GM19395 (cell line): ENCODE results near the gene NLGN3.

Experiments used
- ATAC-seq: cut with Tn5 transposase; IDR thresholded peaks from one replicate; pipeline ENCODE4 v1.9.1; 2021; ENCODE audit warnings: mild to moderate bottlenecking, moderate library complexity; ENCODE audit not compliant: unreplicated experiment

Gene NLGN3

DNA sequence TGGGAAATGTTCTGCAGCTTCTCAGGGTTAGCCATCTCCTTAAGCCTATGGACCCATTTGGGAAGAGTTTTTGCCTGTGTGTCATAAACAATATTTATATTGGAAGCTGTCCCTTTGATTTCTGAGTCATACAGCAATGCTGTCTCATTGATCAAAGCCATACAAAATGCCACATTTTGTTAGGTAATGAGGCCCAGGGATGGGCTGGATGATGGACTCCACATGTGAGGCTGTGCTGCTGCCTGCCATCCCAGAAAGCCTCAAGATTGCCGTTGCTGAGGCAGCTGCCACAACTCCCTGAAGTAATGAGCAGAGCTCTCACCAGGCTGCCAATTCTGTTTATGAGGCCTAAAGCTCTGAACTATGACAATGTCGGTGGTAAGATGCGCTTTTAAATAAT, 66.2 kb downstream of the NLGN3 start:
- no peak for ATAC-seq

DNA sequence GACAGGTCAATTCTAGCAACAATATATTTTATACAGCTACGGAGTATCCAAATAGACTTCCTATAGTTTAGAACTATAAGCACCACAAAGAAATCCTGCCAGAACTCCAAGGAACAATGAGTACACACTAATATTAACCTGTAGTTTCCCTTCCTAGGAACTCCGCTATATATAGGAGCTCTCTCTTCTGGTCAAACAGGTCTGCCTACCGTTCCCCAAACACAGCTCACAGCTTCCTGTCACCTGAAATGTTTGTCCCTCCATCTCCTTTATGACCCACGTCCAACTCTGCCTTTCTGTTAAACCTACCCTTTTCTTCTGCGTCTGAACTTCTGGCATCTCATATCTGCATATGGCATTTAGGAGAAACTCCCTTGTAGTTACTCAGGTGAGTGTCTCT, 67.9 kb downstream of the NLGN3 start:
- ATAC-seq, result no peak

DNA sequence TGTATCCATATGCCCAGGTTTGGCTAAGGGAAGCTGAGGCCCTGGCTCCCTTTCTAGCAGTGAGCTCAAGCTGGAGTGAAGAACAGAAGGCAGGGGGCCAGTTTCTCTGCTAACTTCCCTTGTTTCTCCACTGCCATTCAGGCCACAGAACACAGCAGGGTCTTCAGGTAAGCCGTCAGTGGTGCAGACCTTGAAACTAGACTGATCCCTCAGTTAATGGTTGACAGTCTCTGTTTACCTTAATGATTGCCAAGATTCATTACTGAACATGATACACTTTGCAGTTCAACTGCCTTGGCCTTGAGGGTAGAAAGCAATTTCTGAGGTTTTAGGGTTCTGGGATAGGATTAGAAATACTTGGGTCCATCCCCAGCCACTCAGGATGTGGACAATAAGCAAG, 69.5 kb downstream of the NLGN3 start:
- no peak for ATAC-seq

DNA sequence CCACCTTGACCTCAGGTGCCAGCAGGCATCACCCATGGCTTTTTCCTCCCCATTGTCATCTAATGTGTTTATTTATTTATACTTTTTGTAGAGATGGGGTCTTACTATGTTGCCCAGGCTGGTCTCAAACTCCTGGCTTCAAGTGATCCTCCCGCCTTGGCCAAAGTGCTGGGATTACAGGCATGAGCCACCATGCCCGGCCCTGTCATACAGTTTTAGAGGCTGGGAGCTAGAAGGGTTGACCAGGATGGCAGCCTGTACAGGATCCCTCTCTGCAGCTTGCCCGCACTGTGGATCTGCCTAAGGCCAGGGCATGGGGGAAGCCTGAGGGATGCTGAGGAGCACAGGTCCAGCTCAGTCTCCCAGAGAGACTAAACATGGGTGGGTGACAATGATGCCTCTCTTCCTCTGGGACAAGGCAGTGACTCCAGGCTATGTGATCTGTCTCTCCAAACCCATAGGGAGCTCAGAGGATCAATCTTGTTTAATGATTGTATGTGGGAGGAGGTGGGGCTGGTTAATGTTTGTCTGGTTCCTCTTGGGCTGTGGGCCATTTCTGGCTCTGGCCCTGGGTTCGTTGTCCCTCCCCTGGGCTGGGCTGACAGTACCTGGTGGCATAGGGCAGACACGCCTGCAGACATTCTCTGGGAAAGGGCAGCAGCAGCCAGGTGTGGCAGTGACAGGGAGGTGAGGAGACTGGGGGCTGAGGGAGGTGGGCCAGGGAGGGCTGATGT, 70.1 kb downstream of the NLGN3 start:
- ATAC-seq, result no peak

DNA sequence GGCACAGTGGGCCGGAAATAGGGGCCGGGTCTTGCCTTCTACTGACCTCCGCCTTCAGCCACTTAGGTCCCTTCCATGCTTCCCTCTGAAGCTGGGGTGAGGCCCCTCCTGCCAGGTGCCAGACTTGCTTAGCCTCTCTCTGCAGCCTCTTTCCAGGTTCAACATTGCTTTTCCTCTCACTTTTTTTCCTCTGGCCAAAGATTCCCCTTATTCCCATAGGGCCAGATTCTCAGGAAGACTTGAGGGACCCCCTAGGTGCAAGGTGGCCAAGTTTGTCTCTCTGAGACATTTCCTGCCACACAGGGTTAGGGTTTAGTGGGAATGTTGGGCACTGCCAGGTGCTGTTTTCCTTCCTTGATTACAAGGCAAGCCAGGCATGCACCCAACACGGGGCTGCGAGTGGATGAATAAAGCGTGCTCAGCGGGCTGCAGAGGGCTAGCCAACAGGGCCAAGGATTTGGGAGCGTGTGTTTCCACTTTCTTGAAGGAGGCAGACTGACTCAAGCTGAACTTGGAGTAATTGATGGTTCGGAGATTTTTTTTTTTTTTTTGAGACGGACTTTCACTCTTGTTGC, 70.8 kb downstream of the NLGN3 start:
- no peak for ATAC-seq

DNA sequence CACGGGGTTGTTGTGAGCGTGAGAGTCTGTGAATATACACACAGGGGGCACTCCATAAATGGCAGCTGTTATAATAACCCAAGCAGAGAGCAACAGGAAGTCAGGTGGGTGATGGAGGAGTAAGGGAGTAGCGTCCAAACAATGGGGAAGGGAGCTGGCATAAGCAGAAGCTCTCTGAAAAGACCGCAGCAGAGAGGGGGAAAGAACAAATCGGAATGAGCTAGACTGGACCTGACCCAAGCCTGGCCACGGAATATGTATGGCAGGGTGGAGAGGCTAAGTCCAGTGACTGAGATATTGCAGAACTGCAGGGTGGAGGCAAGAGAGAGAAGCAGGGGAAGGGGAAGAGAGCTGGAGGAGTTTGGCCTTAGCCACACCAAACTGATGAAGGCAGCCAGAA, 71.8 kb downstream of the NLGN3 start:
- no peak for ATAC-seq

DNA sequence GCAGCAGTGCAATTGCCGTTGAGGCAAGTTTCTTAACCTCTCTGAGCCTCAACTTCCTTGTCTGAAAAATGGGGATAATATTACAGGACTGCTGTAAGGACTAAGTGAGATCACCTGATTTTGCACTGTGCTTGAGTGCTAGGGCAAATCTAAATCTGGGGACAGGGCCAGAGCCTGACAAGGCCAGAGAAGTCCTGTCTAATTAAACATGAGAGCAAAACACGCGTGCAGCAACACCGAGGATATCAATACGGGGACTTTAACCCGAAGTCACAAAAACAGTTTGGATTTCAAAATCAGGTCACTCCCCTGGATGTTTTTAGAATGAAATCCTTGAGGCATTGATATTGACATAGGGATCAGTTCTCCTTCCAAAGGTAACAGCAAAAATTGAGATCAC, 72.7 kb downstream of the NLGN3 start:
- no peak for ATAC-seq
